Measurements from ENCODE around the gene CCDC137. TPM values are rescaled to one million over a fixed set of nuclear protein-coding genes. Genes with fewer than 3 reads are reported as not detected.

Gene CCDC137
- total and polyA plus RNA-seq, 2 of the 13 experiments (the other 11 are each of a cell fraction or from before 2014, with no cell fraction given): 14.6 to 39.1 TPM

DNA sequence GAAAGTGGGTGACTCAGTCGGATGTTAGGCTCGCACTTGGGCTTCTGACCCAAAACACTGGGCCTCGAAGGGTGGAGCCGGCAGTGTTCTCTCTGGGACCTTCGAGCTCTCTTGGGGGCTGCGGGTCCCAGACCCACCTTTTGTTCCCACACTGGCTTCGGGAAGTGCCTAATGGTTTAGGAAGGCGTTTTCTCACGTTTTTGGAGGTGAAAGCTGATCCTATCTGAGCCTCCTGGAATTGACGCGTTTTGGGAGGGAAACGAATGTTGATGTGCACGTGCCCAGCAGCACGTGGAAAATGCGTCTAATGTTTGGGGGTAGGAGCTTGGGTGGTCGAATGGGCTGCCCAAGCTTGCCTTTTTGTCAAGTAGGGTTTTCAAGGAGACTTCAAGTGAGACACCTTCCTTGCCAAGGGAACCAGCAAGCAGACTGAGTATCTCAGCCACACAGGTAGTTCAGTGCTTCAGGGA is 17.9 kb downstream of the CCDC137 start (continued):
- TF ChIP-seq, protein P1, sequence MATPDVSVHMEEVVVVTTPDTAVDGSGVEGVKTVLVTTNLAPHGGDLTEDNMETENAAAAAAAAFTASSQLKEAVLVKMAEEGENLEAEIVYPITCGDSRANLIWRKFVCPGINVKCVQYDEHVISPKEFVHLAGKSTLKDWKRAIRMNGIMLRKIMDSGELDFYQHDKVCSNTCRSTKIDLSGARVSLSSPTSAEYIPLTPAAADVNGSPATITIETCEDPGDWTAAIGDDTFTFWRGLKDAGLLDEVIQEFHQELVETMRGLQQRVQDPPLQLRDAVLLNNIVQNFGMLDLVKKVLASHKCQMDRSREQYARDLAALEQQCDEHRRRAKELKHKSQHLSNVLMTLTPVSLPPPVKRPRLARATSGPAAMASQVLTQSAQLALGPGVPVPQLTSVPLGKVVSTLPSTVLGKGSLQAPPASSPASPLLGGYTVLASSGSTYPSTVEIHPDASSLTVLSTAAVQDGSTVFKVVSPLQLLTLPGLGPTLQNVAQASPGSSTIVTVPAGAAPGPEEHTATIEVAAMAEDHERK (CRISPR knock-in tag; IDR thresholded peaks at IDR 0.05; ENCODE audit: low read depth): no peak
- no peak for TF ChIP-seq ZNF614 (CRISPR knock-in tag; IDR thresholded peaks at IDR 0.05; ENCODE audit: borderline replicate concordance)
- TF ChIP-seq HNRNPH1 (optimal IDR thresholded peaks at IDR 0.05; ENCODE audit: low read depth, low read length): no peak
- TF ChIP-seq, protein P2, sequence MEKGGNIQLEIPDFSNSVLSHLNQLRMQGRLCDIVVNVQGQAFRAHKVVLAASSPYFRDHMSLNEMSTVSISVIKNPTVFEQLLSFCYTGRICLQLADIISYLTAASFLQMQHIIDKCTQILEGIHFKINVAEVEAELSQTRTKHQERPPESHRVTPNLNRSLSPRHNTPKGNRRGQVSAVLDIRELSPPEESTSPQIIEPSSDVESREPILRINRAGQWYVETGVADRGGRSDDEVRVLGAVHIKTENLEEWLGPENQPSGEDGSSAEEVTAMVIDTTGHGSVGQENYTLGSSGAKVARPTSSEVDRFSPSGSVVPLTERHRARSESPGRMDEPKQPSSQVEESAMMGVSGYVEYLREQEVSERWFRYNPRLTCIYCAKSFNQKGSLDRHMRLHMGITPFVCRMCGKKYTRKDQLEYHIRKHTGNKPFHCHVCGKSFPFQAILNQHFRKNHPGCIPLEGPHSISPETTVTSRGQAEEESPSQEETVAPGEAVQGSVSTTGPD (CRISPR knock-in tag; IDR thresholded peaks at IDR 0.05): no peak
- TF ChIP-seq, protein P3, sequence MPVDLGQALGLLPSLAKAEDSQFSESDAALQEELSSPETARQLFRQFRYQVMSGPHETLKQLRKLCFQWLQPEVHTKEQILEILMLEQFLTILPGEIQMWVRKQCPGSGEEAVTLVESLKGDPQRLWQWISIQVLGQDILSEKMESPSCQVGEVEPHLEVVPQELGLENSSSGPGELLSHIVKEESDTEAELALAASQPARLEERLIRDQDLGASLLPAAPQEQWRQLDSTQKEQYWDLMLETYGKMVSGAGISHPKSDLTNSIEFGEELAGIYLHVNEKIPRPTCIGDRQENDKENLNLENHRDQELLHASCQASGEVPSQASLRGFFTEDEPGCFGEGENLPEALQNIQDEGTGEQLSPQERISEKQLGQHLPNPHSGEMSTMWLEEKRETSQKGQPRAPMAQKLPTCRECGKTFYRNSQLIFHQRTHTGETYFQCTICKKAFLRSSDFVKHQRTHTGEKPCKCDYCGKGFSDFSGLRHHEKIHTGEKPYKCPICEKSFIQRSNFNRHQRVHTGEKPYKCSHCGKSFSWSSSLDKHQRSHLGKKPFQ (CRISPR knock-in tag; IDR thresholded peaks at IDR 0.05; ENCODE audit: insufficient replicate concordance): no peak
- TF ChIP-seq, protein P4, sequence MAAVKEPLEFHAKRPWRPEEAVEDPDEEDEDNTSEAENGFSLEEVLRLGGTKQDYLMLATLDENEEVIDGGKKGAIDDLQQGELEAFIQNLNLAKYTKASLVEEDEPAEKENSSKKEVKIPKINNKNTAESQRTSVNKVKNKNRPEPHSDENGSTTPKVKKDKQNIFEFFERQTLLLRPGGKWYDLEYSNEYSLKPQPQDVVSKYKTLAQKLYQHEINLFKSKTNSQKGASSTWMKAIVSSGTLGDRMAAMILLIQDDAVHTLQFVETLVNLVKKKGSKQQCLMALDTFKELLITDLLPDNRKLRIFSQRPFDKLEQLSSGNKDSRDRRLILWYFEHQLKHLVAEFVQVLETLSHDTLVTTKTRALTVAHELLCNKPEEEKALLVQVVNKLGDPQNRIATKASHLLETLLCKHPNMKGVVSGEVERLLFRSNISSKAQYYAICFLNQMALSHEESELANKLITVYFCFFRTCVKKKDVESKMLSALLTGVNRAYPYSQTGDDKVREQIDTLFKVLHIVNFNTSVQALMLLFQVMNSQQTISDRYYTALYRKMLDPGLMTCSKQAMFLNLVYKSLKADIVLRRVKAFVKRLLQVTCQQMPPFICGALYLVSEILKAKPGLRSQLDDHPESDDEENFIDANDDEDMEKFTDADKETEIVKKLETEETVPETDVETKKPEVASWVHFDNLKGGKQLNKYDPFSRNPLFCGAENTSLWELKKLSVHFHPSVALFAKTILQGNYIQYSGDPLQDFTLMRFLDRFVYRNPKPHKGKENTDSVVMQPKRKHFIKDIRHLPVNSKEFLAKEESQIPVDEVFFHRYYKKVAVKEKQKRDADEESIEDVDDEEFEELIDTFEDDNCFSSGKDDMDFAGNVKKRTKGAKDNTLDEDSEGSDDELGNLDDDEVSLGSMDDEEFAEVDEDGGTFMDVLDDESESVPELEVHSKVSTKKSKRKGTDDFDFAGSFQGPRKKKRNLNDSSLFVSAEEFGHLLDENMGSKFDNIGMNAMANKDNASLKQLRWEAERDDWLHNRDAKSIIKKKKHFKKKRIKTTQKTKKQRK (IDR thresholded peaks at IDR 0.05; ENCODE audit: low read length): no peak
- TF ChIP-seq ATF7-NPFF (CRISPR knock-in tag; IDR thresholded peaks at IDR 0.05; ENCODE audit: low read depth): 0 out of 2 replicates have a peak, but pooled peaks have one; percentile 16
- TF ChIP-seq ZFY (CRISPR knock-in tag; IDR thresholded peaks at IDR 0.05): no peak
- TF ChIP-seq, protein P5, sequence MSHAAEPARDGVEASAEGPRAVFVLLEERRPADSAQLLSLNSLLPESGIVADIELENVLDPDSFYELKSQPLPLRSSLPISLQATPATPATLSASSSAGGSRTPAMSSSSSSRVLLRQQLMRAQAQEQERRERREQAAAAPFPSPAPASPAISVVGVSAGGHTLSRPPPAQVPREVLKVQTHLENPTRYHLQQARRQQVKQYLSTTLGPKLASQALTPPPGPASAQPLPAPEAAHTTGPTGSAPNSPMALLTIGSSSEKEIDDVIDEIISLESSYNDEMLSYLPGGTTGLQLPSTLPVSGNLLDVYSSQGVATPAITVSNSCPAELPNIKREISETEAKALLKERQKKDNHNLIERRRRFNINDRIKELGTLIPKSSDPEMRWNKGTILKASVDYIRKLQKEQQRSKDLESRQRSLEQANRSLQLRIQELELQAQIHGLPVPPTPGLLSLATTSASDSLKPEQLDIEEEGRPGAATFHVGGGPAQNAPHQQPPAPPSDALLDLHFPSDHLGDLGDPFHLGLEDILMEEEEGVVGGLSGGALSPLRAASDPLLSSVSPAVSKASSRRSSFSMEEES (CRISPR knock-in tag; IDR thresholded peaks at IDR 0.05): peak; percentile 52; the same call in 1 of the 2 replicates
- TF ChIP-seq, protein P6, sequence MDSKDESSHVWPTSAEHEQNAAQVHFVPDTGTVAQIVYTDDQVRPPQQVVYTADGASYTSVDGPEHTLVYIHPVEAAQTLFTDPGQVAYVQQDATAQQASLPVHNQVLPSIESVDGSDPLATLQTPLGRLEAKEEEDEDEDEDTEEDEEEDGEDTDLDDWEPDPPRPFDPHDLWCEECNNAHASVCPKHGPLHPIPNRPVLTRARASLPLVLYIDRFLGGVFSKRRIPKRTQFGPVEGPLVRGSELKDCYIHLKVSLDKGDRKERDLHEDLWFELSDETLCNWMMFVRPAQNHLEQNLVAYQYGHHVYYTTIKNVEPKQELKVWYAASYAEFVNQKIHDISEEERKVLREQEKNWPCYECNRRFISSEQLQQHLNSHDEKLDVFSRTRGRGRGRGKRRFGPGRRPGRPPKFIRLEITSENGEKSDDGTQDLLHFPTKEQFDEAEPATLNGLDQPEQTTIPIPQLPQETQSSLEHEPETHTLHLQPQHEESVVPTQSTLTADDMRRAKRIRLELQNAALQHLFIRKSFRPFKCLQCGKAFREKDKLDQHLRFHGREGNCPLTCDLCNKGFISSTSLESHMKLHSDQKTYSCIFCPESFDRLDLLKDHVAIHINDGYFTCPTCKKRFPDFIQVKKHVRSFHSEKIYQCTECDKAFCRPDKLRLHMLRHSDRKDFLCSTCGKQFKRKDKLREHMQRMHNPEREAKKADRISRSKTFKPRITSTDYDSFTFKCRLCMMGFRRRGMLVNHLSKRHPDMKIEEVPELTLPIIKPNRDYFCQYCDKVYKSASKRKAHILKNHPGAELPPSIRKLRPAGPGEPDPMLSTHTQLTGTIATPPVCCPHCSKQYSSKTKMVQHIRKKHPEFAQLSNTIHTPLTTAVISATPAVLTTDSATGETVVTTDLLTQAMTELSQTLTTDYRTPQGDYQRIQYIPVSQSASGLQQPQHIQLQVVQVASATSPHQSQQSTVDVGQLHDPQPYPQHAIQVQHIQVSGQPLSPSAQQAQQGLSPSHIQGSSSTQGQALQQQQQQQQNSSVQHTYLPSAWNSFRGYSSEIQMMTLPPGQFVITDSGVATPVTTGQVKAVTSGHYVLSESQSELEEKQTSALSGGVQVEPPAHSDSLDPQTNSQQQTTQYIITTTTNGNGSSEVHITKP (CRISPR knock-in tag; IDR thresholded peaks at IDR 0.05; ENCODE audit: low read depth): no peak
- TF ChIP-seq ZNF256 (CRISPR knock-in tag; conservative IDR thresholded peaks at IDR 0.05): no peak
- 0 out of 2 replicates have a peak, but pooled peaks have one; percentile 6 for TF ChIP-seq GTF3A (CRISPR knock-in tag; conservative IDR thresholded peaks at IDR 0.05)
- TF ChIP-seq ZNF724P (CRISPR knock-in tag; IDR thresholded peaks at IDR 0.05; ENCODE audit: borderline replicate concordance): no peak; the same call in 1 of the 2 replicates
- no peak for TF ChIP-seq ARHGAP35 (CRISPR knock-in tag; IDR thresholded peaks at IDR 0.05; ENCODE audit: borderline replicate concordance)
- TF ChIP-seq RBM22 (optimal IDR thresholded peaks at IDR 0.05; ENCODE audit: low read length): no peak
- no peak for TF ChIP-seq FLYWCH1 (CRISPR knock-in tag; IDR thresholded peaks at IDR 0.05)
